T47D (cell line): ENCODE results near the gene KCNQ2.
"Not testable (repeated sequence)": the region's sequence is repeated elsewhere in the genome, so short reads cannot be mapped to it uniquely, and the experiment has no call there.

ENCODE experiments used
- DNase-seq, 2 experiments: peaks; one replicate each; pipeline versions ENCODE4 v3.0.0 to v3.0.0-alpha.2; 2011 to 2012; ENCODE audit warnings: low read depth in 1 of 2, low spot score in 1 of 2
- JUND ChIP-seq: IDR thresholded peaks from 2 replicates; pipeline ENCODE4 v1.6.1; 2012; ENCODE audit warnings: low read depth
- in situ Hi-C: cut with HindIII; loops from 2 replicates; pipeline ENCODE4 v1.10.0; 2016; ENCODE audit warnings: low sequenced_read_pairs, low pct_unique_long_range_greater_than_20kb

KCNQ2 gene

GRCh38 chr20:63471981-63472831, at the start of gene KCNQ2:
KCNQ2 (minus strand) TSS chr20:63472655; CDS start chr20:63472463, 192 bp downstream.
- peak in 1 of 2 experiments; percentile 56 for DNase-seq
- in situ Hi-C loops: no loop called here
- TF ChIP-seq JUND: no peak

GRCh38 chr20:63521602-63522001, 49.1 kb upstream of the KCNQ2 start:
- TF ChIP-seq JUND: no peak
- in situ Hi-C loops: no loop called here
- no peak for DNase-seq

DNA sequence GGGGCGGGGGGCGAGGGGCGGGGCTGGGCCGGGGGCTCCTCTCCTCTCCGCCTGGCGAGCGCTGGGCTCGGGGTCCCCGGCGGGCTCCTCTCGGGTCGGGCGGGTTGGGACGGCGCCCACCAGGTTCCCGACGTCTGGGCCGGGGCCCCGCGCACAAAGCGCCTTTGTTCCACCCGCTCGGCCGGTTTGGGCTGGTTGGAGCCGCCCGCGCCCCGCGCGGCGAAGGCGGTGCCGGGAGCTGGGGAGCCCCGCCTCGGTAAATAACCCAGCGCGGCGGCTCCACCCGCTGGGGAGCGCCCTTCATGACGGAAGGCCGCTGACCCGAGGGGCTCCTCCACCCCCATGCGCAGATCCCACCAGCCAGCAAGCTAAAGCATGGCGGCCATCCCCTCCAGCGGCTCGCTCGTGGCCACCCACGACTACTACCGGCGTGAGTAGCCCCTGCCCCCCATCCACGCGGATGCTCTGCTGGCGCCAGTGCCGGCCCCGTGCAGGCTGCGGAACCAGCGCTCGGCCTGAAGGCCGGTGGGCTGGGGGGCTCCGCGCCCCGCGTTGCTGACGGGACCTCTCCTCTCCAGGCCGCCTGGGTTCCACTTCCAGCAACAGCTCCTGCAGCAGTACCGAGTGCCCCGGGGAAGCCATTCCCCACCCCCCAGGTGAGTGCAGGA, 48.6 kb upstream of the KCNQ2 start:
- no peak for TF ChIP-seq JUND
- DNase-seq: peak; percentile 91 to 93
- in situ Hi-C loops: no loop called here

GRCh38 chr20:63520504-63520933, 48.1 kb upstream of the KCNQ2 start, which contains the start of gene PPDPF:
PPDPF (plus strand) TSS chr20:63520765; CDS start chr20:63521309, 544 bp downstream.
- TF ChIP-seq JUND: no peak
- in situ Hi-C loops: no loop called here
- DNase-seq: peak; percentile 92 to 99

DNA sequence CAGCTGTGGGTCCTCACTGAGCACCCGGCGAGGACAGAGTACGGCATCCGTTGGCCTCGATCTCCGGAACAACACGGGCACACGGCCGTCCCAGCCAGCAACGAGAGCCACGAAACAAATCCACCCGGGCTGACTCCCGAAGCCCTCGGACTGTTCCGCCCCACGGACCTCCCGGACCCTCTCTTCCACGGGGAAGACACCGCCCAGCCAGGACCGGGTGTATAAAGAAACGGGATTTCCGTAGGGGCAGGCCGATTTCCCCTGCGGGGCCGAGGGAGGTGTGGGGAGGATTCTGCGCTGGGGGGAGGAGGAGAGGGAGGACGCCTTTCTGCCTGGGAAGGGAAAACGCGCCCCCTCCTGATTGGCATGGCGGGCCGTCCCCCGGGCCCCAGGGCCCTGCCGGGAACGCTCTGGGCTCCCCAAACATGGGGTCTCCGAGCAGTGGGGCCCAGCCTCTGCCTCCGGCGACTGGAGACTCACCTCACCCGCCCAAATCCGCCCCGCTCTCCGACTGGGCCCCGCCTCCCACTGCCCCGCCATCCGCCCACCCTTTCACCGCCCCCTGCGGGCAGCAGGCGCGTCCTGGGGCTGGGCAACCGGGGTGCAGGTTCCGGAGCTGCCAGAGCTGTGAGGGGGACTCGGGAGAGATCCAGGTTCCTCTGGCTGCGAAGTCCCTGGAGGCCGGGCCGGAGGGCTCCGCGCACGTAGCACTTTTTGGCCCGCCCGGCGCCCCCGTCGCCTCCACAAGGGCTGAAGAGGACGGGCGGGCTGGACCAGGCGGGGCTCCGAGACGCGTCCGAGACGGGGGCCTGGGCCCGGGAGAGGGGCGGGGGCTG, 47.4 kb upstream of the KCNQ2 start:
- no peak for TF ChIP-seq JUND
- in situ Hi-C loops: no loop called here
- DNase-seq: peak; percentile 73 to 89

GRCh38 chr20:63518946-63519667, 46.7 kb upstream of the KCNQ2 start:
- no peak for TF ChIP-seq JUND
- DNase-seq: no peak
- in situ Hi-C loops: no loop called here

DNA sequence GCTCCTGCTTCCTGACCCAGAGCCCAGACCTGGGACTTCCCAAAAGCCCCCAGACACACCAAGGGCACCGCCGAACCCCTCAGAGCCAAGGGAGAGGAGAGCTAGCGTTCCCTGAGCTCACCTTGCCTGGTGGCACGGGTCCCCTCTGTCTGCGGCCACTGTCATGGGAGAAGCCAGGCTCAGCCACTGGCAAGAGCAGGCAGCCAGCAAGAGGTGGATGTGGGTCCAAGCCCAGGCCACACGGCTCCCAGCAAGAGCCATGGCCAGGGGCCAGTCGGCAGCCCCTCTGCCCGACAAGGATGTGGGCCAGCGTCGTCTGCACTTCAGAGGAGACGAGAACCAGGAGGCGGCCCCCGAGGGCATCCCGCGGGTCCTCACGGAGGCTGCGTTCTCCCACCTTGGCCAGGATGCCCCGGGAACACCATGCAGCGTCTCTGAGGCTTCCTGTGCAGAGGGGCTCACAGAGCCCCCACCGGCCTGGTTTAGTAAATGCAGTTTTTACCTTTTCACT, 46.0 kb upstream of the KCNQ2 start:
- in situ Hi-C loops: no loop called here
- no peak for TF ChIP-seq JUND
- no peak for DNase-seq

DNA sequence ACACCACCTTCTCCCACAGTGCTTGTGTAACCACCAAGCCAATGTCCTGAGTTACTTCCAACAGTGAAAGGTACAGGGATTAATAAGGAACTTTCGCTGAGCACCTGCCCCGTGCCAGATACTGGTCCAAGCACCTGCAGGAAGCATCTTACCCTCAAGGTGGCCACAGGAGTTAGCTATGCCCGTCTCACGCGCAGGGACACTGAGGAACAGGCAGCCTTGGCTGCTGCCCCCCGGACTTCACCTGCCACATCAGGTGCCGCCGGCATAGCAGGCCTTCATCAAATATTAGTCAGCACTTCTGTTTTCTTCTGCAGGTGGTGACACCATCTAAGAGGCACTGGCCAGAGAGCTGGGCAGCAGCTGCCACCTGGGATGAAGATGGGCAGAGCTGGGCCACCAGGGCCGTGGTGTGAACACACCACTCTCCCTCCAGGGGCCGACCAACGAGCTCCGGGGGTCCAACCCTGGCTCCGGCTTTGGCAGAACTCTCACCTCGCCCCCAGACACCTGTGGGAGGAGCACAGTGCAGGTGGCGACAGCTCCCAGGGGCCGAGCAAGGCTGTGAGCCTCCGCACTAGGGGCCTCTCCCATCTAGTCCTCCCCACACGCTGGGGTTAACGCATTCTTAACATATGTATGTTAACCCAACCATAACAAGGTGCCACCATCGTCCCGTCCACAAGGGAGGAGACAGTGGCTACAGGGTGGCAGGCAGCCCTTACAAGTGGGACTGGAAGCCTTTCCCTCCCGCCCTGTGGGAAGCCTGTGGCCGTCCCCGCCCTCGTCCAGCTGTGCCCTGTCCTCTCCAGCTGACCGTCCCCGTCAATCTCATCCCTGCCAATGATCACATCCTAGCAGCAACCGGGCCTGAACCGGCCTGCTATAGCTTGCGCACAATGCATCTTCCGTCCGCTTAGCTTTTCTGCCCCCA, 45.2 kb upstream of the KCNQ2 start:
- in situ Hi-C loops: no loop called here
- TF ChIP-seq JUND: no peak
- DNase-seq: no peak

- in situ Hi-C loops, DNase-seq: not testable (repeated sequence)
Measured at GRCh38 chr20:63514520-63514919, 42.1 kb upstream of the KCNQ2 start.

DNA sequence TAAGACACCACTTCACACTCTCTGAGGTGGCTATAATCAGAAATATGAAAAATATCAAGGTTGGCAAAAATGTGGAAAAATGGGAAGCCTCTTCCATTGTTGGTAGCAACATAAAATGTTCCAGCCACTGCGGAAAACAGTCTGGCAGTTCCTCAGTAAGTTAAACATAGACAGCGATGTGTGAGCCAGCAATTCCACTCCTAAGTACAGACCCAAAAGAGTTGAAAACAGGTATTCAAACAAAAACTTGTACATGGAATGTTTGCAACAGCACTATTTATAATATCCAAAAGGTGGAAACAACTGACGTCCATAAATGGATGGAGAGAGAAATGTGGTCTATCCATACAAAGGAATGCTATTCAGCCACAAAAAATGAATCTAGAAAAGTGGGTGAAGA, 40.8 kb upstream of the KCNQ2 start:
- in situ Hi-C loops: no loop called here
- no peak for TF ChIP-seq JUND
- DNase-seq: no peak

DNA sequence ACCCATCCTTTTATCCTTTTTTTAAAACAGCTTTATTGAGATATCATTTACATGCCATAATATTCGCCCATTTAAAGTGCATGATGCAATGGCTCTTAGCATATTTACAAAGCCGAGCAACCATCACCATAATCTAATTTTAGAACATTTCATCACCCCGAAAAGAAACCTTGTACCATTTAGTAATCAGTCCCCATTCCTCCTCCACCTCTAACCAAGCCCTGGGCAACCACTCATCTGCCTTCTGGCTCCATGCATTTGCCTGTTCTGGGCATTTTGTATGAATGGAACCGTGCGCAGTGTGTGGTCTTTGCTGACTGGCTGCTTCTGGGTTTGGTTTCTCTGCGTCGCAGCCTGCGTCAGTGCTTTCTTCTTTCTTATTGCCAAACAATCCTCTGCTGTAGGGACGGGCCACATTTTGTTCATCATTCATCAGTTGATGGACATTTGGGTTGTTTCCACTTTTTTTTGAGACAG, 36.7 kb upstream of the KCNQ2 start:
- in situ Hi-C loops: no loop called here
- TF ChIP-seq JUND: no peak
- no peak for DNase-seq
